NCI-H1694 treated with DMSO at 0.1 percent for 48 hours (cell line): ENCODE data around the gene SLC25A19.
"Not testable (repeated sequence)": the region's sequence is repeated elsewhere in the genome, so short reads cannot be mapped to it uniquely, and the experiment has no call there.

Experiments
- DNase-seq: peaks from one replicate; lab custom pipeline; 2025; lab: John Stamatoyannopoulos, UW

Gene SLC25A19

GRCh38 chr17:75301502-75302206, 12.4 kb upstream of the SLC25A19 start:
- DNase-seq, result no peak

- no peak for DNase-seq
Observed at GRCh38 chr17:75301049-75301448, 11.8 kb upstream of the SLC25A19 start.

GRCh38 chr17:75300280-75300679, 11.0 kb upstream of the SLC25A19 start:
- DNase-seq, result no peak

GRCh38 chr17:75295201-75296158, 6.2 kb upstream of the SLC25A19 start:
- DNase-seq, result no peak

GRCh38 chr17:75292810-75293448, 3.7 kb upstream of the SLC25A19 start:
- not testable (repeated sequence) for DNase-seq

GRCh38 chr17:75289832-75290337, 652 bp upstream of the SLC25A19 start:
- no peak for DNase-seq

- peak; percentile 47 for DNase-seq
Observed at GRCh38 chr17:75288770-75289114, 491 bp downstream of the SLC25A19 start.

GRCh38 chr17:75288359-75288758, 874 bp downstream of the SLC25A19 start:
- no peak for DNase-seq

- DNase-seq, result no peak
Observed at GRCh38 chr17:75287221-75287620, 2.0 kb downstream of the SLC25A19 start.

- no peak for DNase-seq
Observed at GRCh38 chr17:75285123-75285522, 4.1 kb downstream of the SLC25A19 start.

GRCh38 chr17:75280189-75280588, 9.0 kb downstream of the SLC25A19 start:
- not testable (repeated sequence) for DNase-seq

GRCh38 chr17:75277664-75278071, 11.6 kb downstream of the SLC25A19 start:
- no peak for DNase-seq

GRCh38 chr17:75273977-75274708, 15.1 kb downstream of the SLC25A19 start:
- no peak for DNase-seq

GRCh38 chr17:75272848-75273184, 16.4 kb downstream of the SLC25A19 start:
- DNase-seq, result no peak

GRCh38 chr17:75271955-75272847, 17.0 kb downstream of the SLC25A19 start:
- DNase-seq, result peak; percentile 30

GRCh38 chr17:75271233-75271954, 17.8 kb downstream of the SLC25A19 start:
- peak; percentile 27 for DNase-seq

- DNase-seq, result no peak
Observed at GRCh38 chr17:75270966-75271232, 18.3 kb downstream of the SLC25A19 start, which contains the start of gene MIF4GD. MIF4GD (minus strand) TSS chr17:75271231; CDS start chr17:75270195, 1,036 bp downstream.

GRCh38 chr17:75270218-75270965, 18.8 kb downstream of the SLC25A19 start:
- peak; percentile 31 for DNase-seq

GRCh38 chr17:75269844-75270217, 19.4 kb downstream of the SLC25A19 start:
- no peak for DNase-seq
